Small intestine (tissue), 7 donors: Measurements from ENCODE around the gene FAAH. TPM values are rescaled to one million over a fixed set of nuclear protein-coding genes. Genes with fewer than 3 reads are reported as not detected.

Source experiments
- DNase-seq, 2 donors: peaks; one replicate each; pipeline versions ENCODE4 v3.0.0 to v3.0.0-alpha.2; 2013
- FAIRE-seq: peaks from 2 replicates; lab custom pipeline; 2012; peaks lifted over from hg19 to GRCh38; lab: Jason Lieb, UNC
- H3K27ac ChIP-seq, 3 donors: one replicate each; pipeline ENCODE4 v1.5.1; 2013; ENCODE audit warnings: low read length in 2 of 3, mild to moderate bottlenecking in 2 of 3, control low read depth in 1 of 3, inconsistent platforms in 1 of 3, low read depth in 1 of 3, moderate library complexity in 1 of 3
- H3K27me3 ChIP-seq, 3 donors: one replicate each; pipeline ENCODE4 v1.6.1; 2013; ENCODE audit warnings: low read length in 3 of 3, inconsistent platforms in 1 of 3; ENCODE audit not compliant: control insufficient read depth in 3 of 3, insufficient read depth in 3 of 3
- H3K36me3 ChIP-seq, 3 donors: one replicate each; pipeline ENCODE4 v1.6.1; 2013; ENCODE audit warnings: low read length in 3 of 3, inconsistent platforms in 1 of 3, low read depth in 1 of 3, mild to moderate bottlenecking in 1 of 3, moderate library complexity in 1 of 3; ENCODE audit not compliant: control insufficient read depth in 3 of 3, insufficient read depth in 2 of 3
- H3K4me1 ChIP-seq, 3 donors: one replicate each; pipeline ENCODE4 v1.6.1; 2013; ENCODE audit warnings: low read length in 2 of 3, inconsistent platforms in 1 of 3, low read depth in 1 of 3, mild to moderate bottlenecking in 1 of 3, moderate library complexity in 1 of 3; ENCODE audit not compliant: control insufficient read depth in 3 of 3, insufficient read depth in 2 of 3
- H3K4me3 ChIP-seq, 3 donors: one replicate each; pipeline ENCODE4 v1.5.1; 2013; ENCODE audit warnings: low read length in 3 of 3, control low read depth in 1 of 3, inconsistent platforms in 1 of 3, low read depth in 1 of 3, mild to moderate bottlenecking in 1 of 3, moderate library complexity in 1 of 3
- H3K9me3 ChIP-seq, 2 donors: one replicate each; pipeline ENCODE4 v1.6.1; 2013; ENCODE audit warnings: low read depth in 1 of 2, low read length in 1 of 2; ENCODE audit not compliant: control insufficient read depth in 2 of 2, insufficient read depth in 1 of 2
- WGBS, 3 donors: extraction: QIAGEN DNeasy Blood & Tissue Kit; methylation state at CpG; one replicate each; pipeline ENCODE4 v1.1.7; 2013; 5-methylcytosine and 5-hydroxymethylcytosine counted together
- polyA plus RNA-seq, 4 donors: library from polyadenylated mRNA; stranded (reverse) in 3 of 4; unstranded in 1 of 4; fragments of 200-250 nt in 3 of 4; fragments of 120-200 nt in 1 of 4; gene quantifications; one replicate each; pipeline versions ENCODE4 v1.2.1 to v1.2.3, GENCODE V29; 2013
- donor health status: healthy with polysubstance abuse.
- donor health status: control.
- donor health status: control.
- donor health status: Bipolar disorder and iron deficiency.
- donor health status: healthy.

Gene FAAH
- polyA plus RNA-seq, 4 donors = 28.7 to 138 (median 68.6) TPM

GRCh38 chr1:46432781-46433327 is 38.7 kb downstream of the FAAH start:
- Histone ChIP-seq H3K9me3 (no peaks in the 10 kb centered on the region), H3K4me1 (no peaks in the 10 kb centered on the region), H3K27ac (no peak overlapping the region), H3K36me3 (no peaks in the 10 kb centered on the region), H3K27me3 (peaks cover 0 to 12% (median 0%) of the 10 kb centered on the region in 3 donors), H3K4me3 (no peak overlapping the region)
- DNase-seq (no peak), FAIRE-seq (no peak)
- 74 to 86% (median 77%) methylated on average over 10 of the region's 10 CpGs for WGBS, 3 donors

DNA sequence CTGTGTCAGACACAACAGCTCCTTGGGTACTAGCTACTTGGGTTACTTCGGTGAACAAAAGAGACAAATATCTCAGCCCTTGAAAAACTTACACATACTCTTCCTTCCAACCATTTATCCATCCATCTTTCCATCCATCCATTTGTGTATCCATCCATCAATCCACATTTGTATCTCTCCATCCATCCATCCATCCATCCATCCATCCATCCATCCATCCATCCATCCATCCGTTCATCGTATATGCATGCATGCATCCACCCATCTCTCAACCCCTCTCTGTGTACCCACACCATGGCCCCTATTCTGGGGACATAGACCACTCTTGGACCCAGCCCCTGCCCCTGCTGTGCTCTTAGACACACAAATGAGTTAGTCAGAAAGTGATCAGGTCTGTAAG is 40.2 kb downstream of the FAAH start:
- whole genome bisulfite sequencing, 3 donors = 92 to 95% (median 92%) methylated on average over 3 of the region's 3 CpGs
- Histone ChIP-seq H3K27me3 (peaks cover 0 to 14% (median 0%) of the 10 kb centered on the region in 3 donors), H3K4me1 (no peaks in the 10 kb centered on the region), H3K27ac (no peak overlapping the region), H3K9me3 (no peaks in the 10 kb centered on the region), H3K36me3 (no peaks in the 10 kb centered on the region), H3K4me3 (no peak overlapping the region)
- no peak for DNase-seq
- no peak for FAIRE-seq

DNA sequence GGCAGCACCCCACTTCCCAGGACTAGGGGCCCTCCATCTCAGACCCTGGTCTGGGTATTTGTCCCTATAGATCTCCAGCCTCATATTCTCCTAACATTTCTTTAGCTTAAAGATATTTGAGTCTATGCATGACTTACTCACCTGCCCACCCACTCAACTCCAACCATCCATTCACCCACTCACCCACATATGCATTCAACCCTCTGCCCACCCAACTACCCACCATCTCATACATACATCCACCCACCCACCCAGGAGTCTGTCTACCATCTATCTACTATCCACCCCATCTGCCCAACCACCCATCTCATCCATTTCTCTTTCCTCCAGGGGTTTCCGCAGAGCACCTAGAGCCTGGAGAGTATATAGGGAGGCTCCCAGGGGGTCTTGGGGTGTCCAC is 42.7 kb downstream of the FAAH start:
- Histone ChIP-seq H3K27ac (no peak overlapping the region), H3K4me1 (no peaks in the 10 kb centered on the region), H3K4me3 (no peak overlapping the region), H3K27me3 (peaks cover 0 to 19% (median 0%) of the 10 kb centered on the region in 3 donors), H3K36me3 (no peaks in the 10 kb centered on the region), H3K9me3 (no peaks in the 10 kb centered on the region)
- DNase-seq (no peak), FAIRE-seq (no peak)
- 96 to 100% (median 98%) methylated on average over 1 of the region's 1 CpG for WGBS, 3 donors

- H3K36me3 ChIP-seq = no peaks in the 10 kb centered on the region
- WGBS, 3 donors = 55 to 69% (median 56%) methylated on average over 4 of the region's 4 CpGs
- FAIRE-seq (no peak), DNase-seq (no peak)
- no peaks in the 10 kb centered on the region for H3K4me1 ChIP-seq
- peaks cover 0 to 19% (median 0%) of the 10 kb centered on the region in 3 donors for H3K27me3 ChIP-seq
- no peak overlapping the region for H3K27ac ChIP-seq
- H3K4me3 ChIP-seq = no peak overlapping the region
- H3K9me3 ChIP-seq = no peaks in the 10 kb centered on the region
Observed at GRCh38 chr1:46437723-46438122, 43.6 kb downstream of the FAAH start.

DNA sequence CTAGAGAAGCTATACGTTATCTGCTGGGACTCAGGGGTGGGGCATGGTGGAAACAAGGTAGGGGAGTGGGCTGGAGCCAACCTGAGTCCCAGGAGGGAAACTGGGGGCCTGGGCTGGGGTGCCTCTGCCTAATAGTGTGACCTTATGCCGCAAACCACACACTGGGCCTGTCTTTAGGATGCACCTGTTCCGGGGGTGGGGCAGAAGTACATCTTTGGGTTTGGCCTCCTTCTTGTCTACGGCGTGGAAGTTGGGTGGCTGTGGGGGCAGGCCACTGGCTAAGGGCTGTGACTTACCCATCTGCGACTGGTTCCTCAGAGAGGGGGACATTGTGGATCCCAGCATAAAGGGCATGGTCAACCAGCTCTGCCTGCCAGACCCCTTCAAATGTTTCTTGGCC is 44.2 kb downstream of the FAAH start:
- Histone ChIP-seq H3K27ac (no peak overlapping the region), H3K4me1 (no peaks in the 10 kb centered on the region), H3K27me3 (peaks cover 0 to 19% (median 0%) of the 10 kb centered on the region in 3 donors), H3K9me3 (no peaks in the 10 kb centered on the region), H3K36me3 (no peaks in the 10 kb centered on the region), H3K4me3 (no peak overlapping the region)
- DNase-seq = no peak
- FAIRE-seq = no peak
- WGBS, 3 donors = 77 to 91% (median 88%) methylated on average over 6 of the region's 6 CpGs

GRCh38 chr1:46440478-46440877 is 46.4 kb downstream of the FAAH start:
- no peak for DNase-seq
- H3K36me3 ChIP-seq = no peaks in the 10 kb centered on the region
- WGBS, 3 donors = 68 to 77% (median 69%) methylated on average over 2 of the region's 2 CpGs
- no peaks in the 10 kb centered on the region for H3K4me1 ChIP-seq
- no peak overlapping the region for H3K27ac ChIP-seq
- no peaks in the 10 kb centered on the region for H3K9me3 ChIP-seq
- FAIRE-seq = no peak
- H3K4me3 ChIP-seq = no peak overlapping the region
- H3K27me3 ChIP-seq = peaks cover 0 to 27% (median 2%) of the 10 kb centered on the region in 3 donors

DNA sequence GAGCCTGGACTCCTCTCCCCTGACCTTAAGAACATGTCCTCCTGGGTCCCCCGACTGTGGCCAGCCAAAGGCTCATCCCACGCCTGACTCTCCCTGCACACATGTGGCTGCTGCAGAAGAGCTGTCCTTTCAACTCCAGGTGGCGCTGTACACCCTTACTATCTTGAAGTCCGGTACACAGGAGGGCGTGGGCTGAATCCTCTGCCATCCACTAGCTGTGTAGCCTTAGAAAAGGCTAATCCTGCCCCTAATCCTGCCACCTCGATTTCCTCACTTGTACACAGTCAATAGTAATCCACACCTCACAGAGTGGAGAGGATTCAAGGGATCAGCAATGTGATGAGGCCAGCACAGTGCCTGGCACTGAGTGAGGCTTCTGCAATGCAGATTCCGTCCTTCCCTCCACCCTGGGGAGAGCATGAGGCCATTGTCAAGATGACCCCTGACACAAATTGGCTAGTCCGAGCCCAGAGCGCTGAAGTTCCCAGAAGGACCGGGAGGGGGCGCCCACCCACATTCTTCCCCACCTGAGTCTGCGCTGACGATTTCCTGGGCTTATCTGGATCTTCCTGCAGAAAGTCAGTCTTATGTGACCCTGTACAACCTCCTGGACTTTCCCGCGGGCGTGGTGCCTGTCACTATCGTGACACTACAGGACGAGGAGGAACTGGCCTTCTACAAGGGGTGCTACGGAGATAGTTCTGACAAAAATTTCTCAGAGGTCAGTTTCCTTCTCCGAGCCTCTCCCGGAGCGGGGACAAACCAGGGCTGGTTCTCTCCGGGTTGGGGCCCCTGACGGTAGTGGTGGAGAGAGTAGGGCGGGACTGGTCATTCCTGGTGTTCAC is 48.4 kb downstream of the FAAH start:
- FAIRE-seq = no peak
- H3K27me3 ChIP-seq = peaks cover 2 to 40% (median 7%) of the 10 kb centered on the region in 3 donors
- no peak overlapping the region for H3K27ac ChIP-seq

DNA sequence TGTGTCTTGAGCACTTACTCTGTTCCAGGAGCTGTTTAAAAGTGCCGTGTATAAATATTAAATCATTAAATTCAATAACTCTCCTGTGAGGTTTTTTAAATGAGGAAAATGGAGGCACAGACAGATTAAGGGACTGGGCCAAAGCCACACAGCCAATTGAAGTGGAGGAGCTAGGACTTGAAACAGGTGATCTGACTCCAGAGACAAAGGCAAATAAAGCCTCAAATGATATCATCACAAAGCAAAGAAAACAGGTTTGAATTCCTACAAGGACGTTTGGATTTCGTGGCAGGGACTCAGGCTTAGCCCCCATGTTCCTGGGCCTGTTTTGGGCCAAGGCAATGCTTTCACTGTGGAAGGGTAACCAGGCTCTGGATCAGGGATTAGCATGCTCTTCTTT is 50.3 kb downstream of the FAAH start:
- no peak for DNase-seq
- no peak overlapping the region for H3K4me3 ChIP-seq
- H3K27me3 ChIP-seq = peaks cover 9 to 53% (median 19%) of the 10 kb centered on the region in 3 donors
- no peak overlapping the region for H3K27ac ChIP-seq
- no peaks in the 10 kb centered on the region for H3K9me3 ChIP-seq
- FAIRE-seq = no peak
- no peaks in the 10 kb centered on the region for H3K4me1 ChIP-seq
- H3K36me3 ChIP-seq = no peaks in the 10 kb centered on the region
- WGBS, 3 donors = 67 to 77% (median 76%) methylated on average over 3 of the region's 3 CpGs

More for the DNA sequence above, 48.4 kb downstream of the FAAH start:
- 5 to 8% (median 6%) methylated on average over 25 of the region's 25 CpGs for WGBS, 3 donors
- H3K4me1 ChIP-seq = no peaks in the 10 kb centered on the region
- H3K4me3 ChIP-seq = peak overlapping the region in 2 of 3 donors; percentile 14 to 37
- H3K9me3 ChIP-seq = no peaks in the 10 kb centered on the region
- no peaks in the 10 kb centered on the region for H3K36me3 ChIP-seq
- DNase-seq = peak; percentile 83 to 91
